NOMO-1 treated with dmso at 0.1 percent for 144 hours (cell line): ENCODE measurements around the gene SRGAP3.

Experiments used
- DNase-seq: peaks from one replicate; lab custom pipeline; 2025; ENCODE audit not compliant: unreplicated experiment; lab: John Stamatoyannopoulos, UW

The SRGAP3 gene

DNA sequence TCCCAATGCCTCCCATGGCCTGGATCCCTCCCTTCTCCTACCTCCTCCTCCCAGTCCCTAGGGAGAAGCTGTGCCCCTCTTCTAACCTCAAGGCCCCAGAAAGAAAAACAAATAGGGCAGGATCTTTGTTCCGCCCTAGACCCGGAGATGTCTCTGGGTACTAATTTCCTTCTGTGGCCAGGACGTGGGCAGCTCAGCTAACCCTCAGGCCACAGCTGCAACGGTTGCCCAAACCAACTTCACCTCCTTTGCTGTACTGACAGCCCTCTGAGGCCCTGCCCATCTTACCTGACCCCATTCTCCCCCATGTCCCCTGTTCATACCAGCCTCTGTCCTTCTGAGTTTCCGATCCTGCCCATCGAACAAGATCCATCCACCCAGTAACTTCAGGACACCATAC lies 70.7 kb downstream of the SRGAP3 start:
- DNase-seq, result no peak

DNA sequence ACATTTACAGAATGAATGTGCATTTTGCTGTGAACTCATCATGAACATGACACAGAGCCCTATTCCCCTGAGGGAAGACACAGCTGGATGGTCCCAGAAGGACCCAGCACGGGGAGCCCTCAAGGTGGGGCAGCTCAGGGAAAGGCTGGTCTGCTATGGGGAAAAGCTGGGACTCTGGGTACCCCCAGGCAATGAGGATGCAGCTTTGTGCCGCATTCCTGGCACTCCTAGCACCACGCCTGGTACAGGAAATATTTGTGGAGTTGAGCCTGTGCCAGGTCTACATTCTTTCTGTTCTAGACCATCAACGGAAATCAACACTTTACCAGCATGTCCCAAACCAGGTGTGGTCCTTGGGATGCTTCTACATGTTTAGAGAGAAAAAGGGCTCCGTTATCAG lies 74.0 kb downstream of the SRGAP3 start:
- DNase-seq, result no peak

GRCh38 chr3:9173445-9173844 lies 76.0 kb downstream of the SRGAP3 start:
- DNase-seq, result no peak

GRCh38 chr3:9172851-9173321 lies 76.6 kb downstream of the SRGAP3 start:
- no peak for DNase-seq

DNA sequence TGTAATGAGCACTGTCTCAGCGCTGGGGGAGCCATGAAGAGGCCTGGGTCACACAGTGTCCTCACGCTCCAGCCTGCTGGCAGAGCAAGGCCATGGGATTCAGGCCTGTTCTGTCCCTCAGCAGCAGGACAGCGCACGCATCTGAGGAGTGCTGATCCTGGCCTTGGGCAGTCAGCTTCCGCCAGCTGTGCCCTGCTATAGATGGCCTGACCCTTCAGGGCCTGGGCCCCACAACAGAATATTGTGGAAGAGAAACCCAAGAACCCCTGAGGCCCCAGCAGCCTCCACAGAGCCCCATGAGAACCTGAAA lies 78.6 kb downstream of the SRGAP3 start:
- DNase-seq, result no peak

- DNase-seq, result no peak
These were observed 79.2 kb downstream of the SRGAP3 start for GRCh38 chr3:9169956-9170850.

DNA sequence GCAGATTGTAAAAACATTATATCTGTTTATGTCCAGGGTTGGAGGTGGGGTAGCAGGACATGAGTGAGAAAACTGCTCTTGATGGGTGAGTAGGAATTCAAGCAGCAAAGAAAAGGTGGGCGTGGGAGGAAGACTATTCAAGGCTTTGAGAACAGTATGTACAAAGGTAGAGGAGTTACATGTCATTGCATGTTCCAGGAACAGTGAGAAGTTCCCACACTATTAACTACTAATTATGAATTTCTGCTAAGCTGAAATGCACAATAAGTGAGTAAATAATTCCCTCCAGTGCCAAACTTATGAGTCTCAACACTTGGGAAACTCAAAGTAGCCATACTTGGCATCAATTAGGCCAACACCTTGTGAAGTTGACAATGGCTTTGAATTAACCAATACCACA lies 80.1 kb downstream of the SRGAP3 start:
- DNase-seq, result no peak

DNA sequence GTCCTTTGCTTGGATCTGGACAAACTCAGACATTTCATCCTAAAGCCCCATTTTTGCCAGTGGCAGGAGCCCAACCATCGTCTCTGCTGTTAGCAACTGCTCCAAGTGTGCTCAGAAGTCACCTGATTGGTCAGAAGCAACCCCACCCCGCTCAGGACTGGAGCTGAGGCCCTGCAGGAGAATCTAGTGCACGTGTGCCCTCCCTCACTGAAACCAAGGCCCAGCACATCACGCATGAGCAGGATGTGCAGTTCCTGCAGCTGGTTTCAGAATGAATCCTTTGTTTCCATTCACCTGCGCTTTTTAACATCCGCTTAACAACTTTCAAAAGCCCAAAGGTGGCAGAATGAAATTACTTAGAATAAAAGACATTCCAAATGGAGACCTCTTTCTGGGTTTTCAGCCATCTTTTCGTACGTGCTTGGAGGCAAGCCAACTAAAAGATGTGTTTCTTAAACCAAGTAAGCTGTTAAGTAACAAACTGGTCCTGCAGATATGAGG lies 81.2 kb downstream of the SRGAP3 start:
- DNase-seq, result no peak

DNA sequence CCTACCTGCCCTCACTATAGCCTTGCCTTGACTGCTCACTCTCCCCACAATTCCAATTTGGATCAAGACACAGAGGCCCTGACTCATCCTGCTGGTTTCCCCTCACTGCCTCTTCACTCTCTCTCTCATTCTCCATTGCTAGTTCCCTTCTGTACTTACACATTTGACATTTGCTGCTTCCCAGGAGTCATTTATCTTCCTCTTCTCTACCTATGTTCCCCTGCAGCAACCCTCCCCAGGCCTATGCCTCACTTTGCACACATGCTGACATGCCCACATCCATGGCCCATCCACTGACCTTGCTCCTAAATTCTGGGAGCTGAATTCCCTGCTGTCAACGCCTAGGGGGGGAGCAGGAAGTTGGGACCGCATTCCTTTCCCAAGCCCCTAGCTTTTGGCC lies 82.2 kb downstream of the SRGAP3 start:
- no peak for DNase-seq

- no peak for DNase-seq
These were observed 84.0 kb downstream of the SRGAP3 start for GRCh38 chr3:9165421-9165820.

- DNase-seq, result no peak
These were observed 86.2 kb downstream of the SRGAP3 start for GRCh38 chr3:9163289-9163688.

GRCh38 chr3:9161811-9162210 lies 87.6 kb downstream of the SRGAP3 start:
- DNase-seq, result no peak

GRCh38 chr3:9161298-9161697 lies 88.1 kb downstream of the SRGAP3 start:
- no peak for DNase-seq

- no peak for DNase-seq
These were observed 90.4 kb downstream of the SRGAP3 start for GRCh38 chr3:9158865-9159630.

DNA sequence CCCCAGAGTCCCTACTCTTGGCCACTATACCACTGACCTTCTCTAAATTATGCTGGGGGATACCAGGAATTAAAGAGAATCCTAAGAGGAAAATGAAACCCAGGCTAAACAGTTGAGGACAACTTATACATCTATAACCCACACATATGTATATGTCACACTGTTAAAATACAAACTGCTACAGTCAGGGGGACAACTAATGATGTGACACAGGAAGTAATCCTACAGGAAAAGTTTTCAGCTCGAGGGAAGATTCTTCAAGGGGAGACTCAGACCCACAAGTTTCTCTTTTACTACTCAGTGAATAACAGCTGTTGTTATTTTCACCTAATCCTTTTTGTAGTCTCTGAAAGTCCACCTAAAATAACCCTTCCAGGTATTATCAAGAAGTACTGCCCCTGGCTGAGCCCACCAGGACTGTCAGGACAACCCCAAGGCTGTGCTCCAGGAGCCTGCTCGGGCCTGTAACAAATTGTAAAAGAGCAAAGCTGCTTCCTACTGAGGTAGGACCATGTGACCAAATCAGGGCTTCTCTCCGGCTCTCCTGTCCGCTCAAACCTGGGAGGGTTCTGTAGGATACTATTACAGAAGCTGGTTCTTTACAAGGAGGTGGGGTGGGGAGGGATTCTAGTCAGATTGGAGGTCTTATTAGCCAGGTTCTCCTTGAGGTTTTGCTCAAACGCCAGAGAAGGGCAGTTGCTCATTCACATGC lies 91.6 kb downstream of the SRGAP3 start:
- DNase-seq, result no peak

GRCh38 chr3:9156604-9157003 lies 92.8 kb downstream of the SRGAP3 start:
- DNase-seq, result no peak

GRCh38 chr3:9155028-9155427 lies 94.4 kb downstream of the SRGAP3 start:
- no peak for DNase-seq

GRCh38 chr3:9153904-9154619 lies 95.4 kb downstream of the SRGAP3 start:
- no peak for DNase-seq

- DNase-seq, result no peak
These were observed 98.2 kb downstream of the SRGAP3 start for GRCh38 chr3:9151240-9151639.

DNA sequence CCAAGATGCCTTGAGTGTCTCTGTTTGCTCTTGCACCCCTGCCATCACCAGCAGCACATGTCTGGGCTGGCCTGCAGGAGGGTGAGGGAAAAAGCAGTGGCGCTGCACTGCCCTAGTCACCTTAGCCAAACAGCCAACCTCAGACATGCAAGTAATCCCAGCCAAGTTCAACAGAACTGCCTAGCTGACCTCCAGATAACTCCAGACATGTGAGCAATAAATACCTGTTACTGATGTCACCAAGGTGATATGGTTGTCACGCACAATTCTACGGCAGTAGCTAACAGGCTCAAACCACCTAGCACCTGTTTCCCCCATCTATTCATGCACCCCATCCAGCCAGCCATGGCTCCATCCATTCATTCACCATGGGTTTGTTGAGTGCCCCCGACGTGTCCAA lies 99.9 kb downstream of the SRGAP3 start:
- no peak for DNase-seq

DNA sequence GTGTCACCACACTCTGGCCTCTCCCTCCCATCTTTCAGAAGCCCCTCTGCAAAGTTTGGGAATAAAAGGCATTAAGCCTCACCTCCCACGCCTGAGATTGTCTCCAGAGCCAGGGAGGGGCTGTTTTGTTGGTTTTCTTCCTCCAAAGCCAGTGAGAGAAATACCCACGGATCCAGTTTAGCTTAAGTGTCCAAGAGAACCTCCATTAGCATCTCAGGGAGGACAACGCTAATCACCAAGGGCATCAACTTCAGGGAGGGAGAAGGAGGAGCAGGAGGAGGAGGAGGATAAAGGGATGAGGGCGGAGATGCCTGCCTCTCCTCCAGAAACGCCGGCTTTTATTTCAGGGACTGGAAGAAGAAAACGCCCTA lies 101.6 kb downstream of the SRGAP3 start:
- DNase-seq, result no peak
